ENCODE data around the gene DOCK8. TPM values are rescaled to one million over a fixed set of nuclear protein-coding genes. Genes with fewer than 3 reads are reported as not detected.

The DOCK8 gene
- polyA plus RNA-seq, 1 donor (not counting 4 experiments of a cell fraction or from before 2014, with no cell fraction given): 1.5 TPM

- no peaks in the 10 kb centered on the region for H3K9me3 ChIP-seq (ENCODE audit: control insufficient read depth, low read depth, low read length)
- DNase-seq (ENCODE audit: low read depth, low spot score) (peak; percentile 4), FAIRE-seq (no peak)
- TF ChIP-seq EZH2 (IDR thresholded peaks at IDR 0.05; ENCODE audit: low read length): no peak
- TF ChIP-seq CTCF (optimal IDR thresholded peaks at IDR 0.05 in 1 of 3, IDR thresholded peaks at IDR 0.05 in 1 of 3, conservative IDR thresholded peaks at IDR 0.05 in 1 of 3; ENCODE audit: extremely low read depth in 1 of 3, insufficient read depth in 2 of 3, low read length in 3 of 3): peak in 2 of 3 experiments; percentile 30 to 44
- H3K9me1 ChIP-seq (ENCODE audit: control insufficient read depth, extremely low read depth, insufficient read depth, low read length): no peaks in the 10 kb centered on the region
- H3K36me3 ChIP-seq (ENCODE audit: control insufficient read depth in 2 of 2, extremely low read depth in 1 of 2, insufficient read depth in 2 of 2, low read length in 2 of 2): no peaks in the 10 kb centered on the region
- H3K4me3 ChIP-seq (ENCODE audit: control insufficient read depth in 2 of 3, extremely low read depth in 1 of 3, insufficient read depth in 2 of 3, low read depth in 1 of 3, low read length in 3 of 3): peak within 1 kb of the TSS; percentile 76 to 85 (median 79)
- H3K79me2 ChIP-seq (ENCODE audit: control insufficient read depth, insufficient read depth, low read length): peaks cover 30% of the 10 kb centered on the region
- H3K27ac ChIP-seq (ENCODE audit: control insufficient read depth, insufficient read depth, low read length): peak within 1 kb of the TSS; percentile 63
- peak within 1 kb of the TSS; percentile 86 for H3K4me2 ChIP-seq (ENCODE audit: control insufficient read depth, extremely low read depth, insufficient read depth, low read depth, low read length)
- H3K4me1 ChIP-seq (ENCODE audit: control insufficient read depth, extremely low read depth, insufficient read depth, low read length): peaks cover 18% of the 10 kb centered on the region
- peak within 1 kb of the TSS; percentile 96 for H2AFZ ChIP-seq (ENCODE audit: control insufficient read depth, low read length)
- H3K27me3 ChIP-seq (ENCODE audit: control insufficient read depth, extremely low read depth, insufficient read depth, low read length): no peaks in the 10 kb centered on the region
- peak within 1 kb of the TSS; percentile 80 for H3K9ac ChIP-seq (ENCODE audit: control insufficient read depth, extremely low read depth, insufficient read depth, low read length)
- dilution Hi-C loops (cut with MboI; ENCODE audit: extremely low pct_ligation_motif_present, low sequenced_read_pairs): no loop called here
- H4K20me1 ChIP-seq (ENCODE audit: control insufficient read depth, extremely low read depth, insufficient read depth, low read length): no peaks in the 10 kb centered on the region
These were observed 289.5 kb downstream of the DOCK8 start, which contains the start of gene KANK1 for GRCh38 chr9:503881-504852. TSS of gene KANK1 (plus strand) at chr9:504695.

GRCh38 chr9:504921-505740, 290.5 kb downstream of the DOCK8 start:
- Histone ChIP-seq H3K36me3 (ENCODE audit: control insufficient read depth in 2 of 2, extremely low read depth in 1 of 2, insufficient read depth in 2 of 2, low read length in 2 of 2) (no peaks in the 10 kb centered on the region), H3K27me3 (ENCODE audit: control insufficient read depth, extremely low read depth, insufficient read depth, low read length) (no peaks in the 10 kb centered on the region), H3K4me1 (ENCODE audit: control insufficient read depth, extremely low read depth, insufficient read depth, low read length) (peaks cover 18% of the 10 kb centered on the region), H3K9me3 (ENCODE audit: control insufficient read depth, low read depth, low read length) (no peaks in the 10 kb centered on the region), H3K9me1 (ENCODE audit: control insufficient read depth, extremely low read depth, insufficient read depth, low read length) (no peaks in the 10 kb centered on the region), H2AFZ (ENCODE audit: control insufficient read depth, low read length) (peak overlapping the region; percentile 84), H3K4me2 (ENCODE audit: control insufficient read depth, extremely low read depth, insufficient read depth, low read depth, low read length) (peak overlapping the region; percentile 86), H3K79me2 (ENCODE audit: control insufficient read depth, insufficient read depth, low read length) (peaks cover 39% of the 10 kb centered on the region), H3K9ac (ENCODE audit: control insufficient read depth, extremely low read depth, insufficient read depth, low read length) (peak overlapping the region; percentile 80), H3K27ac (ENCODE audit: control insufficient read depth, insufficient read depth, low read length) (peak overlapping the region; percentile 63), H4K20me1 (ENCODE audit: control insufficient read depth, extremely low read depth, insufficient read depth, low read length) (no peaks in the 10 kb centered on the region), H3K4me3 (ENCODE audit: control insufficient read depth in 2 of 3, extremely low read depth in 1 of 3, insufficient read depth in 2 of 3, low read depth in 1 of 3, low read length in 3 of 3) (peak overlapping the region; percentile 76 to 85 (median 79))
- FAIRE-seq (no peak), DNase-seq (ENCODE audit: low read depth, low spot score) (no peak)
- dilution Hi-C loops (cut with MboI; ENCODE audit: extremely low pct_ligation_motif_present, low sequenced_read_pairs): no loop called here
- TF ChIP-seq CTCF (optimal IDR thresholded peaks at IDR 0.05 in 1 of 3, IDR thresholded peaks at IDR 0.05 in 1 of 3, conservative IDR thresholded peaks at IDR 0.05 in 1 of 3; ENCODE audit: extremely low read depth in 1 of 3, insufficient read depth in 2 of 3, low read length in 3 of 3): no peak
